Esophagus muscularis mucosa (tissue), 2 donors: ENCODE measurements around the gene GOLGA1.

Experiments
- POLR2A ChIP-seq: fragments of 450-650 bp; IDR thresholded peaks from one replicate; pipeline ENCODE4 v1.6.1; 2017; ENCODE audit warnings: antibody characterized with exemption, moderate library complexity, mild to moderate bottlenecking, low read depth
- POLR2AphosphoS5 ChIP-seq, 2 donors: sonication (generic); formaldehyde crosslinking; IDR thresholded peaks; one replicate each; pipeline ENCODE4 v1.6.1; 2017; ENCODE audit warnings: antibody characterized with exemption in 2 of 2

DNA sequence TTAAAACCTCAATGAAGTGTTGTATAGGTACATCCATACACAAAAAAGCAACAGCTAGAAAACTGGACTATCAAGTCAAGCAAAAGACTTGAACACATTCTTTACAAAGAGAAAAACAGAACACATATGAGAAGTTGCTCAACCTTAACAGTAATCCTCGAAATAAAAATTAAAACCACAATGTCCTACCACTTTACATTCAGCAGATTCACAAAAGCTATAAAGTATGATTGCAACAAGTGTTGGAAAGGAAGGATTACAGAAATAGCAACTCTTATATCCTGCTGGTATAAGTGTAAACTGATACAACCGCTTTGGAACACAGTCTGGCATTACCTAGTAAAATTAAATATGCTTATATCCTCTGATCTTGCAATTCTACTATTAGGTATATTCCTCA is 28.5 kb upstream of the GOLGA1 start:
- TF ChIP-seq POLR2AphosphoS5 (IDR thresholded peaks at IDR 0.05) (no peak), POLR2A (no peak)
